SK-N-SH treated with all-trans-retinoic acid at 6 μM for 48 hours (cell line): ENCODE measurements around the gene DLG1.

Experiments used
- ATAC-seq: fragments of 200-7000 bp; cut with Tn5 transposase; 3 replicates; pipeline ENCODE4 v1.9.1; 2020; ENCODE audit warnings: mild to moderate bottlenecking, moderate library complexity
- ARNTL ChIP-seq: fragments of 450-650 bp; formaldehyde crosslinking; IDR thresholded peaks from 2 replicates; pipeline ENCODE4 v1.5.0; 2020; ENCODE audit warnings: low read depth, mild to moderate bottlenecking, moderate library complexity, borderline replicate concordance
- BACH2 ChIP-seq: fragments of 250-450 bp; sonication (Bioruptor Pico); IDR thresholded peaks from 2 replicates; pipeline ENCODE4 v1.9.0; 2021; ENCODE audit warnings: mild to moderate bottlenecking, borderline replicate concordance
- CREB5 ChIP-seq: fragments of 250-450 bp; sonication (Bioruptor Pico); IDR thresholded peaks from 2 replicates; pipeline ENCODE4 v1.5.1; 2020; ENCODE audit warnings: low read depth, mild to moderate bottlenecking, moderate library complexity
- CSDC2 ChIP-seq: fragments of 250-450 bp; sonication (Bioruptor Pico); IDR thresholded peaks from 2 replicates; pipeline ENCODE4 v1.5.0; 2020; ENCODE audit warnings: mild to moderate bottlenecking, moderate library complexity
- CSRNP3 ChIP-seq: fragments of 250-450 bp; sonication (Bioruptor Pico); IDR thresholded peaks from 2 replicates; pipeline ENCODE4 v1.5.1; 2021; ENCODE audit warnings: mild to moderate bottlenecking, moderate library complexity
- ESRRG ChIP-seq: fragments of 250-450 bp; sonication (Bioruptor Pico); IDR thresholded peaks from 2 replicates; pipeline ENCODE4 v1.6.1; 2021; ENCODE audit warnings: mild to moderate bottlenecking
- ISL1 ChIP-seq: fragments of 250-450 bp; sonication (Bioruptor Pico); IDR thresholded peaks from 2 replicates; pipeline ENCODE4 v2.1.2; 2022; ENCODE audit warnings: mild to moderate bottlenecking, moderate library complexity
- PATZ1 ChIP-seq: fragments of 250-450 bp; sonication (Bioruptor Pico); IDR thresholded peaks from 2 replicates; pipeline ENCODE4 v1.8.0; 2020; ENCODE audit warnings: mild to moderate bottlenecking, moderate library complexity, borderline replicate concordance
- POU6F1 ChIP-seq: fragments of 250-450 bp; sonication (Bioruptor Pico); IDR thresholded peaks from 2 replicates; pipeline ENCODE4 v1.8.0; 2021; ENCODE audit warnings: low read depth, mild to moderate bottlenecking, moderate library complexity, borderline replicate concordance
- SNAI2 ChIP-seq: fragments of 250-450 bp; sonication (Bioruptor Pico); IDR thresholded peaks from 2 replicates; pipeline ENCODE4 v1.5.0; 2020; ENCODE audit warnings: mild to moderate bottlenecking, moderate library complexity
- TCF4 ChIP-seq: fragments of 250-450 bp; sonication (Bioruptor Pico); IDR thresholded peaks from 2 replicates; pipeline ENCODE4 v1.8.0; 2021; ENCODE audit warnings: mild to moderate bottlenecking, moderate library complexity, borderline replicate concordance
- TOX ChIP-seq: fragments of 250-450 bp; sonication (Bioruptor Pico); IDR thresholded peaks from 2 replicates; pipeline ENCODE4 v1.8.0; 2021; ENCODE audit warnings: mild to moderate bottlenecking, moderate library complexity, borderline replicate concordance
- ZC3H10 ChIP-seq: fragments of 250-450 bp; sonication (Bioruptor Pico); IDR thresholded peaks from 2 replicates; pipeline ENCODE4 v1.5.1; 2021; ENCODE audit warnings: mild to moderate bottlenecking, moderate library complexity
- ZFP3 ChIP-seq: fragments of 250-450 bp; sonication (Bioruptor Pico); IDR thresholded peaks from 2 replicates; pipeline ENCODE4 v1.5.0; 2020; ENCODE audit warnings: mild to moderate bottlenecking, moderate library complexity
- ZFP30 ChIP-seq: fragments of 450-650 bp; formaldehyde crosslinking; IDR thresholded peaks from 2 replicates; pipeline ENCODE4 v1.5.0; 2022; ENCODE audit warnings: mild to moderate bottlenecking, moderate library complexity
- ZNF565 ChIP-seq: fragments of 450-650 bp; formaldehyde crosslinking; conservative IDR thresholded peaks from 2 replicates; pipeline ENCODE4 v1.5.0; 2020; ENCODE audit warnings: low read depth, mild to moderate bottlenecking, moderate library complexity

DLG1 gene

GRCh38 chr3:197280156-197280555 lies 18.3 kb downstream of the DLG1 start:
- TF ChIP-seq ZNF565 (CRISPR knock-in tag): no peak
- no peak for TF ChIP-seq CREB5 (CRISPR knock-in tag)
- TF ChIP-seq TCF4 (CRISPR knock-in tag): no peak
- no peak for TF ChIP-seq ZFP3 (CRISPR knock-in tag)
- TF ChIP-seq TOX (CRISPR knock-in tag): no peak
- no peak for TF ChIP-seq CSRNP3 (CRISPR knock-in tag)
- no peak for TF ChIP-seq POU6F1
- no peak for TF ChIP-seq ZFP30 (CRISPR knock-in tag)
- no peak for ATAC-seq

GRCh38 chr3:197278933-197279332 lies 19.5 kb downstream of the DLG1 start:
- ATAC-seq: no peak
- no peak for TF ChIP-seq BACH2
- TF ChIP-seq ARNTL: no peak
- TF ChIP-seq ZC3H10: no peak
- no peak for TF ChIP-seq PATZ1

GRCh38 chr3:197276808-197277207 lies 21.6 kb downstream of the DLG1 start:
- ATAC-seq: 0 out of 3 replicates have a peak, but pooled peaks have one; percentile 24

- TF ChIP-seq CREB5 (CRISPR knock-in tag): no peak
- TF ChIP-seq SNAI2 (CRISPR knock-in tag): no peak
- TF ChIP-seq ISL1 (CRISPR knock-in tag): no peak
- TF ChIP-seq ESRRG (CRISPR knock-in tag): no peak
- no peak for TF ChIP-seq PATZ1
- ATAC-seq: no peak
Measured at GRCh38 chr3:197270558-197271317, 27.7 kb downstream of the DLG1 start.

GRCh38 chr3:197269024-197269423 lies 29.4 kb downstream of the DLG1 start:
- ATAC-seq: no peak
- no peak for TF ChIP-seq PATZ1
- TF ChIP-seq SNAI2 (CRISPR knock-in tag): no peak
- TF ChIP-seq TCF4 (CRISPR knock-in tag): no peak
- TF ChIP-seq ARNTL: no peak
- TF ChIP-seq CSRNP3 (CRISPR knock-in tag): no peak
- TF ChIP-seq CSDC2 (CRISPR knock-in tag): no peak
- TF ChIP-seq ZFP30 (CRISPR knock-in tag): no peak
- no peak for TF ChIP-seq ZFP3 (CRISPR knock-in tag)
